Heart right ventricle (tissue), 16 donors: ENCODE results near the gene PWWP2B. TPM values are rescaled to one million over a fixed set of nuclear protein-coding genes. Genes with fewer than 3 reads are reported as not detected.

ENCODE experiments used
- ATAC-seq, 8 donors: fragments of 200-7000 bp; cut with Tn5 transposase; one replicate each; pipeline ENCODE4 v1.9.1; 2020; ENCODE audit warnings: mild to moderate bottlenecking in 8 of 8, moderate library complexity in 8 of 8, moderate number of reproducible peaks in 1 of 8
- DNase-seq, 2 donors: peaks; one replicate each; pipeline ENCODE4 v3.0.0-alpha.2; 2020
- H3K27ac ChIP-seq, 10 donors: fragments of 200-600 bp; sonication (generic) in 2 of 10; one replicate each; pipeline versions ENCODE4 v1.5.0 to v1.8.0; 2020 to 2022; ENCODE audit warnings: mild to moderate bottlenecking in 3 of 10
- H3K27me3 ChIP-seq, 7 donors: fragments of 200-600 bp; one replicate each; pipeline ENCODE4 v1.8.0; 2021 to 2022; ENCODE audit warnings: mild to moderate bottlenecking in 2 of 7
- H3K36me3 ChIP-seq, 9 donors: fragments of 200-600 bp; sonication (generic) in 1 of 9; one replicate each; pipeline versions ENCODE4 v1.5.0 to v1.8.0; 2020 to 2022; ENCODE audit warnings: mild to moderate bottlenecking in 2 of 9
- H3K4me1 ChIP-seq, 9 donors: fragments of 200-600 bp; sonication (generic) in 1 of 9; one replicate each; pipeline versions ENCODE4 v1.5.0 to v1.8.0; 2020 to 2022; ENCODE audit warnings: mild to moderate bottlenecking in 4 of 9
- H3K4me3 ChIP-seq, 10 donors: fragments of 200-600 bp; sonication (generic) in 2 of 10; one replicate each; pipeline versions ENCODE4 v1.5.0 to v1.8.0; 2020 to 2022; ENCODE audit warnings: mild to moderate bottlenecking in 7 of 10, moderate library complexity in 2 of 10
- H3K9me3 ChIP-seq, 11 donors: fragments of 200-600 bp in 10 of 11; sonication (generic) in 2 of 11; one replicate each; pipeline versions ENCODE4 v1.5.0 to v1.8.0; 2013 to 2022; ENCODE audit warnings: mild to moderate bottlenecking in 2 of 11, control low read depth in 1 of 11, moderate library complexity in 1 of 11
- WGBS, 2 donors: extraction: QIAGEN DNeasy Blood & Tissue Kit; methylation state at CpG; one replicate each; pipeline ENCODE4 v1.1.7; 2013; ENCODE audit warnings: inconsistent platforms in 1 of 2; 5-methylcytosine and 5-hydroxymethylcytosine counted together
- intact Hi-C, 10 donors: fragments of 100-400 bp; cut with DNase I; formaldehyde crosslinking; loops; one replicate each; pipeline versions ENCODE4 v1.11.1 to v1.14.2; 2022
- polyA plus RNA-seq, 2 donors: library from polyadenylated mRNA; stranded (reverse); fragments of 200-250 nt; gene quantifications; one replicate each; pipeline ENCODE4 v1.2.3, GENCODE V29; 2013
- total RNA-seq, 10 donors: library from RNA; stranded (reverse); fragmentation: NEBNext Ultra II Directional in 3 of 10; extraction: Animal tissue kit (Norgen Biotek cat#: 25700) in 3 of 10; gene quantifications; one replicate each; pipeline versions ENCODE4 v1.2.1 to v1.2.4, GENCODE V29; 2021 to 2023
- TF ChIP-seq, protein P1 (sequence below), 9 donors: fragments of 200-600 bp; sonication (generic) in 2 of 9; IDR thresholded peaks; one replicate each; pipeline versions ENCODE4 v1.5.0 to v1.8.0; 2021 to 2022; ENCODE audit warnings: antibody characterized with exemption in 9 of 9, mild to moderate bottlenecking in 5 of 9, moderate library complexity in 1 of 9
- donor health status: Arrhythmogenic right ventricular cardiomyopathy.
- donor health status: ischemic (EF 13 %, LVEDD 7.1; RV severe dilation, severe dysfunction).
- donor health status: healthy with polysubstance abuse.
- donor health status: DM: no; HTN: yes; CAD: no.
- donor health status: DM: no; HTN: no; CAD: no.
- donor health status: ischemic (EF 25% LVEDD 6.9; RV normal size, moderate dysfunction).
- donor health status: ischemic (EF 25% LVEDD 5.7; RV mildly dilated, moderate dysfunction).
- donor health status: healthy.
- donor health status: DM: yes; HTN: yes; CAD: no.
- donor health status: Ischemic cardiomyopathy.
- donor health status: ischemic (EF 35%, LVEDD 5.7; RV mildly dilated, moderate dysfunction).
- donor health status: nonischemic (EF 11% LVEDD 7.7; RV severe dilation, severe dysfunction).
- donor health status: DM: yes; HTN: yes; CAD: no.
- donor health status: PGD.
- donor health status: ischemic (EF 29% LVEDD 5.4; RV normal size, mild dysfunction).
- donor health status: nonischemic (EF 23%, LVEDD 6.1; RV moderate dilation, normal function).

Gene PWWP2B
- total and polyA plus RNA-seq, 12 donors = 11.1 to 21.3 (median 15.0) TPM

GRCh38 chr10:132395704-132396493 lies 1.1 kb upstream of the PWWP2B start:
- intact Hi-C loops = loop anchor here in 5 of 10 donors (2.0 to 10.0 kb wide), 4 partner anchors 25 to 241 kb away; no protein-coding TSS in a partner anchor
- Histone ChIP-seq H3K9me3 (no peaks in the 10 kb centered on the region), H3K27me3 (no peaks in the 10 kb centered on the region), H3K4me1 (peaks cover 11 to 51% (median 44%) of the 10 kb centered on the region in 9 donors), H3K36me3 (no peaks in the 10 kb centered on the region), H3K4me3 (peak overlapping the region; percentile 19 to 94 (median 64)), H3K27ac (peak overlapping the region; percentile 93 to 99 (median 97))
- peak; percentile 79 to 83 for DNase-seq
- WGBS, 2 donors = 5 to 9% methylated on average over 42 to 71 of the region's 71 CpGs
- TF ChIP-seq, protein P1, sequence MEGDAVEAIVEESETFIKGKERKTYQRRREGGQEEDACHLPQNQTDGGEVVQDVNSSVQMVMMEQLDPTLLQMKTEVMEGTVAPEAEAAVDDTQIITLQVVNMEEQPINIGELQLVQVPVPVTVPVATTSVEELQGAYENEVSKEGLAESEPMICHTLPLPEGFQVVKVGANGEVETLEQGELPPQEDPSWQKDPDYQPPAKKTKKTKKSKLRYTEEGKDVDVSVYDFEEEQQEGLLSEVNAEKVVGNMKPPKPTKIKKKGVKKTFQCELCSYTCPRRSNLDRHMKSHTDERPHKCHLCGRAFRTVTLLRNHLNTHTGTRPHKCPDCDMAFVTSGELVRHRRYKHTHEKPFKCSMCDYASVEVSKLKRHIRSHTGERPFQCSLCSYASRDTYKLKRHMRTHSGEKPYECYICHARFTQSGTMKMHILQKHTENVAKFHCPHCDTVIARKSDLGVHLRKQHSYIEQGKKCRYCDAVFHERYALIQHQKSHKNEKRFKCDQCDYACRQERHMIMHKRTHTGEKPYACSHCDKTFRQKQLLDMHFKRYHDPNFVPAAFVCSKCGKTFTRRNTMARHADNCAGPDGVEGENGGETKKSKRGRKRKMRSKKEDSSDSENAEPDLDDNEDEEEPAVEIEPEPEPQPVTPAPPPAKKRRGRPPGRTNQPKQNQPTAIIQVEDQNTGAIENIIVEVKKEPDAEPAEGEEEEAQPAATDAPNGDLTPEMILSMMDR (IDR thresholded peaks at IDR 0.05) = no peak
- peak; percentile 54 to 75 (median 66) for ATAC-seq

DNA sequence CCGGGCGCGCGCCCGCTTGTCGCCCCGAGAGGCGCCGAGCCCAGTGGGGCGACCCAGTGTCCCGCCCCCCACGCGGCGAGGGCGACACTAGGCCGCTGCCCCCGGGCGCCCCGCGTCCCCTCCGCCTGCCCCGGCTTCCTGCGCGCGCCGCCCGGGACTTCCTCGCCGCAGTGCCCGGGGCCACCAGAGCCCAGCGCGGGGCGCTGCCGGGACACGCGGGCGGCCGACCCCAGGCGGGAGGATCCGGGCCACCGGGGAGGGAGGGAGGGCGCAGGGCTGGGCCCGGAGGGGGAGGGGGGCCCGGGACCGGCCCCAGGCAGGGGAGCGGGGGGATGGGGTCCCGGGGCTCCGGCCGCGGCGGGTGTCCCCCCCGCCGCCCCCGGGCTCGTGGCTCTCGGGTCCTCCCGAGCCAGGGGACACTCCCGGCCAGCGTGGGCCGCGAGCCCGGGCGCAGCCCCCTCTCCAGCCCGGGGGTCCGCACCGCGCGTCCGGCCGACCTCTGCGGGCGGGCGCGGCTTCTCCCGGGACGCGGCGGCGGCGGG lies 435 bp upstream of the PWWP2B start:
- peak overlapping the region; percentile 93 to 99 (median 97) for H3K27ac ChIP-seq
- peak; percentile 58 to 73 for DNase-seq
- TF ChIP-seq, protein P1 (IDR thresholded peaks at IDR 0.05) = peak in 6 of 9 donors; percentile 13 to 48 (median 29)
- H3K4me1 ChIP-seq = peaks cover 17 to 58% (median 49%) of the 10 kb centered on the region in 9 donors
- intact Hi-C loops = loop anchor here in 5 of 10 donors (2.0 to 10.0 kb wide), 4 partner anchors 24 to 241 kb away; no protein-coding TSS in a partner anchor
- no peaks in the 10 kb centered on the region for H3K27me3 ChIP-seq
- H3K36me3 ChIP-seq = no peaks in the 10 kb centered on the region
- ATAC-seq = peak; percentile 7 to 57 (median 43)
- peak overlapping the region; percentile 19 to 94 (median 64) for H3K4me3 ChIP-seq
- WGBS, 2 donors = 0 to 1% methylated on average over 25 to 79 of the region's 80 CpGs
- H3K9me3 ChIP-seq = no peaks in the 10 kb centered on the region

DNA sequence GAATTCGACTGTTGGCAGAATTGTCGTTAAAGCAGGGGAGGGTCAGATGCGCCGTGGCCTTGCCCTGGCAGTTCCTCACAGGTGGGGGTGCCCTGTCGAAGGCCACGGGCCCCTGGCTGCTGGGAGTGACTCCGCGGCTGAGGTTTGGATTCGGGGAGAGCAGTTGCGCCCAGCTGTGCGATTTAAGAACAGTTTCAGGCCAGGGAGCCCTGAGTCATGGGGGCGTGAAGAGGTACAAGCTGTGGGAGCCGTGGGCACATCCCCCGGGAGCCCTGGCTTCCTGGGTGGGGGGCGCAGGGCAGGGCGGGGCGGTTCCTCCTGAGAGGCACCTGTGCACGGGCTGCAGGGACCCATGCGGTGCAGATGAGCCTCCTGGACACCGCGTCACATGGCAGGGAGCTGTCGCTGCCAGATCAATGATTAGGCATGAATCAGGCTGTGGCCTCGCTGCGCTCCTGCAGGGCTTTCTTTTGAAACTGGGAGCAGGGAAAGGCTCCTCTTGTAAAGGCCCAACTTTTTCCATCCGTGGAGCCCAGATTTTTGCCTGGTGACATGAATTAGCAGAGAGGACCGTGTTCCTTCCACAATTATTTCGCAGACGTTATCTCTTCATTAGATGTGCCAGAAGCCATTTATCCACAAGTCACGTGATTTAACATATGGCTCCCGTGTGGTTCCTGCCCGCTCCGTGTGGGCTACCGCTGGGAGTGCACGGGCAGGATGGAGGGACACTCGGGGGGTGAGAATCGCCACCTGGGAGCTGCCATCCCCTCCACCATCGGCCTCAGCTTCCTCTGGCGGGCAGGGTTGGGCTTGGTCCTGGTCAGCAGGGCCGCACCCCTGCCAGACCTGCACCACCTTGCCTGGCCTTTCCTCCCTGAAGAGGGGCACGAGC lies 918 bp downstream of the PWWP2B start:
- ATAC-seq (peak in 2 of 8 donors; percentile 2 to 8), DNase-seq (peak in 1 of 2 donors; percentile 47)
- H3K4me1 ChIP-seq = peaks cover 18 to 68% (median 49%) of the 10 kb centered on the region in 9 donors
- H3K4me3 ChIP-seq = peak overlapping the region; percentile 14 to 94 (median 84)
- intact Hi-C loops = loop anchor here in 5 of 10 donors (2.0 to 10.0 kb wide), 4 partner anchors 23 to 239 kb away; no protein-coding TSS in a partner anchor
- TF ChIP-seq, protein P1 (IDR thresholded peaks at IDR 0.05) = no peak
- no peaks in the 10 kb centered on the region for H3K36me3 ChIP-seq
- no peaks in the 10 kb centered on the region for H3K27me3 ChIP-seq
- H3K9me3 ChIP-seq = no peaks in the 10 kb centered on the region
- WGBS, 2 donors = 31 to 34% methylated on average over 40 of the region's 40 CpGs
- peak overlapping the region; percentile 53 to 98 (median 91) for H3K27ac ChIP-seq
